ENCODE results near the gene SDK2. TPM values are rescaled to one million over a fixed set of nuclear protein-coding genes. Genes with fewer than 3 reads are reported as not detected.

The SDK2 gene
- total RNA-seq, 2 donors from 2014 or later, result 1.4 to 1.7 TPM

DNA sequence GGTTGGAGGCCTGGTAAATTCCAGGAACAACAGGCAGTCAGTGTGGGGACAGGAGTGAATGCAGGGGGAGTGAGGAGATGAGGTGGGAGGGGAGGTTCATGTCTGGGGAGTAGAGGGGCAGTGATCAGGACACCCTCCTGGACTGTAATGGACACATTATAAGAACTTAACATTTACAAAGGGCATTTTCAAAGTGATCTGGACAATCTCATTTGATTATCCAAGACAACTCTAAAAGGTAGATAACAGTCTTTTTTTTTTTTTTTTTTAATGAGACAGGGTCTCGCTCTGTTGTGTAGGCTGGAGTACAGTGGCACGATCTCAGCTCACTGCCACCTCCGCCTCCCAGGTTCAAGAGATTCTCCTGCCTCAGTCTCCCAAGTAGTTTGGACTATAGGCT is 5.7 kb downstream of the SDK2 start:
- intact Hi-C loops (cut with DNase I), result no loop called here
- DNase-seq (ENCODE audit: low spot score), result no peak

DNA sequence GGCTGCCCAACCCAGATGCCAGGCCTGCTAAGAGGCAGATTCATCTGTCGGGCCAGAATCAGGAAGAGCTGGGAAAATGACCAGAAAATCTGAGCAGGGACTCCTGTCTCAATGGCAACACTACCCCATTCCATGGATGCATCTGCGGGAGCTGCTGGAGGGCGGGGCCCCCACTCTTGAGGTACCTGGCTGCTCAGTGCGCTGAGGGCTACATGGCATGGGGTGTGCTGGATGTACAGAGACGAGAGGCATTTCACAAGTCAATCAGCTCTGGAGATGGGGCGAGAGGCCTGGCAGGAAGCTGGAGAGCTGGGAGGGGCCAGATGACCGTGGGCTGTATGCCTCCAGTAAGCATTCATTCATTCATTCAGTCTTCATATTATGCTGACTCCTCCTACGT is 6.4 kb downstream of the SDK2 start:
- no peak for DNase-seq (ENCODE audit: low spot score)
- intact Hi-C loops (cut with DNase I), result no loop called here

GRCh38 chr17:73635101-73635817 is 9.0 kb downstream of the SDK2 start:
- DNase-seq (ENCODE audit: low spot score), result peak; percentile 67
- intact Hi-C loops (cut with DNase I), result no loop called here

GRCh38 chr17:73634629-73635028 is 9.6 kb downstream of the SDK2 start:
- intact Hi-C loops (cut with DNase I), result no loop called here
- no peak for DNase-seq (ENCODE audit: low spot score)

- peak; percentile 22 for DNase-seq (ENCODE audit: low spot score)
- intact Hi-C loops (cut with DNase I), result no loop called here
Observed at GRCh38 chr17:73633736-73634135, 10.5 kb downstream of the SDK2 start.

DNA sequence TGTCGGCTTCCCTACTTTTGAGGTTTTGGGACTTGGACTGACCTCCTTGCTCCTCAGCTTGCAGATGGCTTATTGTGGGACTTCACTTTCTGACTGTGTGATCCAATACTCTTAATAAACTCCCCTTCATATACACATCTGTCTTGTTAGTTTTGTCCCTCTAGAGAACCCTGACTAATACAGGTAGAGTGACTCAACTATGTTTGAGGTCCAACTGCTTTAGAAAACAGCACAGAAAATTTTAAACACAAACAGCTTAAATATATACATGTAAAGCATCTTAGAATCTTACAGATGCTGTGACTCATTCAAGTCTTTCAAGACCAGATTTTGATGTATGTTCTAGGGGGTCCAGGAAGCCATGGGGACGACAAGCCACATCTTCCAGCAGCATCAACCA is 11.7 kb downstream of the SDK2 start:
- DNase-seq (ENCODE audit: low spot score), result no peak
- intact Hi-C loops (cut with DNase I), result no loop called here

DNA sequence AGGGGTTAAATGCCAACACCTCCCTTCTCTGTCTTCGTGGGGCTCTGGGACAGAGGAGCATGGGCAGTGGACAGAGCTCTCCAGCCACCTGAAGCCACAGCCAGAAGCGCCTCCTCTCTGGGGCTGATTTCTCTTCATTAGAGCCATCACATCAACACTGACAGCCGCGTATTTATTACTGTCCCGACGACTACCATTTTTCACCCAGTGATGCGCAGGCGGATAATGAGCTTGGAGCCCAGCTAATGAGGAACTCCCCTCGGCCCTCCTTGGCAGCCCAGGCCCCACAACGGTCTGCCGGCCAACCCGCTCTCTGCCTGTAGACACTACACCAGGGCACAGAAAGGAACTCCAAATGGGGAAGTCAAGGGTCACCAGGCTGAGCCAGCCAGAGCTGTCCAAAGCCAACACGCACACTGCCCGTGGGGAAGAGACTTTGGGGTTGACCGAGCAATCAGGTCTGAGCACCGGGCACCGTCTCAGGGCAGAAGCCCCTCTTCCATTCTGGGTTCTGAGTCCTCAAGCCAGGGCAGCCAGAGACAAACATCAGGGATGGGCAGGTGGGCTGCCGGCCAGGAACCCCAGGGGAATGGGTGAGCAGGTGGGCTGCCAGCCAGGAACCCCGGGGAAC is 13.2 kb downstream of the SDK2 start:
- DNase-seq (ENCODE audit: low spot score), result peak; percentile 70
- intact Hi-C loops (cut with DNase I), result no loop called here

DNA sequence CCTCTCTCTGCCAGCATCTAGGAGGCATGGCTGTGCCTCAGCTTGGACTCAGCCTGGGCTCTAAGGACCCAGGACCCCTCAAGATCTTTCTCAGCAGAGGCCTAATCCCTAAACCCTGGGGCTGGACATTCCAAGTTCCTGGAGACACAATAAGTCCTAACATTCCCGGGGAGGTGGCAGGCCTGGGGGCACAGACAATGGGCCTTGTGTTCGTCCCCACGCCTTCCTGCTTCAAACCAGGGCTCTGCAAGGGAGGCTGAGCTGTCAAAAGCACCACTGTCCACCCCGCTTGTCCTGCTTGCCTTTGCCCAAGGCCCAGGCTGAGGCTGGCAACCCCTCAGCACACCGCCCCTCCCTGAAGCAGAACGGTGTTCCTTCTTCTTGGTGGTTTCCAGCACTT is 13.7 kb downstream of the SDK2 start:
- intact Hi-C loops (cut with DNase I), result no loop called here
- DNase-seq (ENCODE audit: low spot score), result peak; percentile 47

GRCh38 chr17:73628642-73629552 is 15.3 kb downstream of the SDK2 start:
- DNase-seq (ENCODE audit: low spot score), result peak; percentile 20
- intact Hi-C loops (cut with DNase I), result no loop called here

- intact Hi-C loops (cut with DNase I), result no loop called here
Observed at GRCh38 chr17:73625991-73626673, 18.1 kb downstream of the SDK2 start.

DNA sequence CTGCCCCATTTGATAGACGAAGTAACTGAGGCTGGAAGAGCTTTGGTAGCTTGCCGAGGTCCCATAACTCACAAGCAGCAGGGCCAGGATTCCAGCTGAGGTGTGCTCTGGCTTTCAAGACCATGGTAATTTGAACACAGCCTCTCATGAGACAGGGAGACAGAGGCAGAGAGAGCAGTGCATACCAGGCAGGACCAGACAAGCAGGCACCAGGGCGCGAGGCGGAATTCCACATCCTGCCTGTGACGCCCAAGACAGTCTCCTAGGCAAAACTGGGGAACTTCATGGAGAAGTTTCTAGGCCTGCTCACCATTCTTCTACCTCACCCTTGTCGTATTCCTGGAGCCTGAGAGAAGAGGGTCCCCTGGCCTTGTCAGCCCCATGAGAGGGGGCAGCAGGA is 19.2 kb downstream of the SDK2 start:
- intact Hi-C loops (cut with DNase I), result no loop called here
- no peak for DNase-seq (ENCODE audit: low spot score)

More at GRCh38 chr17:73625991-73626673, 18.1 kb downstream of the SDK2 start:
- no peak for DNase-seq (ENCODE audit: low spot score)

DNA sequence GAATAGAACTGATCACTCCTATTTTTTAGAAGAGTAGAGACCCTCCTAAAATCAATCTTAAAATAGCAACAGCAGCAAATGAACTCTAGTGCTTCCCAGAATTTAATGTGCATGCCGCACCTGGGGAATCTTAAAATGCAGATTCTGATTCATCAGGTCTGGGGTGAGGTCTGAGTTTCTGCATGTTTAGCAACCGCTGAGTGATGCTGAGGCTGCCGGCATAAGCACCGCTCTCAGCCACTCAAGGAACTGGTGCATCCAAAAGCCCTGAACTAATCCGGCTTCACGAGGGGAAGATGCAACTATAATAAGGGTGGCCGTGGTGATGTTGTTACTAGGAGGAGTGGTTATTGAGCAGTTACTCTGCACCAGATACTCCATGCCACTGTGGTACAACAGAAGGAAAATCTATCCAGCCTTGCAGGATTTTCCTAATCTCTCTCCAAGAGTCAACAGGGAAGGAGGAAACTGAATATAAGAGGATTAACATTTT is 19.7 kb downstream of the SDK2 start:
- DNase-seq (ENCODE audit: low spot score), result no peak
- intact Hi-C loops (cut with DNase I), result no loop called here

DNA sequence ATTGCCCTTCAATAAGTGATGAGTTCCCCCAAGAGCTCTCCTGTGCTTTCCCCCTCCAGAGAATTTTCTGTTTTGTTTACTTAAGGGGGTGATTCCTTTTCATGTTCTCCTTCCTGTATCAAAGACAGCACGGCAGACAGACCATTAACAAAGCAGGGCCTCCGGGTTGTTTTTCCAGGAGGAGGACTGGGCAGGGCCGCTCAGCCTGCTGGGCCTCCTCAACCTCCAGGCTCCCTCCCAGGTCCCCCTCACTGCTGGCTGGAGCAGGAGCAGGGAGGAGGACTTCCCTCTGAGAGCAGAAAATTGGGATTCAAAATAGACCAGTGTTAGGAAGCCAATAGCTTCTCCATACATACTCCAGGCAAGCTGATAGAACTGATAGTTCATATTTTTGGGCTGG is 20.4 kb downstream of the SDK2 start:
- no peak for DNase-seq (ENCODE audit: low spot score)
- intact Hi-C loops (cut with DNase I), result no loop called here

GRCh38 chr17:73623247-73623646 is 21.0 kb downstream of the SDK2 start:
- DNase-seq (ENCODE audit: low spot score), result no peak
- intact Hi-C loops (cut with DNase I), result no loop called here

DNA sequence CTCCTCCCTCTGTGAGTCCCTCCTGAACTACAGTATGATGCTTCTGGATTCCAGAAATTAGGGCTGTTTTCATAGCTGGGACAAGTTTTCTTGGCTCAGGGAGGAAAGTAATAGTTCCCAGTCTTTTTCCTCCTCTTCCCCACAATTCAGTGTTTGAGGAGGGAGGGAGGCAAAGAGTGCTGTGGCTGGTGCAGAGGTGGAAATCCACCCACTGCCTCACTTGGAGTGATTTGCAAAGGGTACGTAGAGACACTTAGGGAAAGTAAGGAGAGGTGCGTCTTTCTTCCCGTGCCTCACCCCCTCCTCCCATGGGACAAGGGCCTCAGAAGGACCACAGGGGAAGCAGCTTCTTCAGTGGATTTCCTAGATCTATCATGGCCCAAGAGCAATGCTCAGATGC is 21.9 kb downstream of the SDK2 start:
- DNase-seq (ENCODE audit: low spot score), result no peak
- intact Hi-C loops (cut with DNase I), result no loop called here

DNA sequence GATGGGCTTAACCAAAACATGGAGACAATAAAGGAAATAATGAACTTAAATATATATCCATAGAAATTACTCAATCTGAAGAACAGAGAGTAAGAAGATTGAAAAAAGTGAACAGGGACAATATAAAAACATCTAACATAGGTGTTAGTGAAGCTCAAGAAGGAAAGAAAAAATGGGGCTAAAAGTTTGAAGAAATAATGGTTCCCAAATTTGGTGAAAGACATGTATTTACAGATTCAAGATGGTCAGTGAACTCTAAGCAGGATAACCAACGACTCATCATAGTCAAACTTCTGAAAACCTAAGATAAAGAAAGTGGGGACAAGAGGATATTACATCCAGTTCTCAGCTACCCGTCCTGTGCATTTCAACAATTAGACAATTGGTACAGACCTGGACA is 22.6 kb downstream of the SDK2 start:
- DNase-seq (ENCODE audit: low spot score), result no peak
- intact Hi-C loops (cut with DNase I), result no loop called here

GRCh38 chr17:73620414-73620813 is 23.8 kb downstream of the SDK2 start:
- DNase-seq (ENCODE audit: low spot score), result no peak
- intact Hi-C loops (cut with DNase I), result no loop called here

- no peak for DNase-seq (ENCODE audit: low spot score)
- intact Hi-C loops (cut with DNase I), result no loop called here
Observed at GRCh38 chr17:73617501-73617900, 26.7 kb downstream of the SDK2 start.

DNA sequence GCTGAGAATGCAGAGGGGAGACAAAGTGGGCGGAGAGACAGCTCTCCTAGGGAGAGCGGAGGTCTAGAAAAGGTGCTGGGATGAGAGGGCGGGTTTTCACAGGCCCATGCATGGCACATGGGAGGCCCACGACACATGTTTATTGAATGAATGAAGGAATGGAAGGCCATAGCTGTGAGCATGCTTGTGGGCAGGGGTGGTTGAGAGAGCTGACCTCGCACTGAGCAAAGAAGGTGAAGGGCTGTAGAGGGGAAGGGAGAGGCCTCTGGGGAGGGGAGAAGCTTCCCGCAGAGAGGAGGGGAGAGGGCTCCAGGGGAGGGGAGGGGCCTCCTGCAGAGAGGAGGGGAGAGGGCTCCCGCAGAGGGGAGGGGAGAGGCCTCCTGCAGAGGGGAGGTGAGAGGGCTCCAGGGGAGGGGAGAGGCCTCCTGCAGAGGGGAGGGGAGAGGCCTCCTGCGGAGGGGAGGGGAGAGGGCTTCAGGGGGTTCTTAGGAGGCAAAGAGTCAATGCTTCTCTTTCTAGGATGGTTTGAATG is 27.3 kb downstream of the SDK2 start:
- DNase-seq (ENCODE audit: low spot score), result no peak
- intact Hi-C loops (cut with DNase I), result no loop called here

All from posterior vena cava (tissue), 2 donors.